ENCODE data around the gene CAPN8. TPM values are rescaled to one million over a fixed set of nuclear protein-coding genes. Genes with fewer than 3 reads are reported as not detected.

The CAPN8 gene
- total RNA-seq, 2 experiments from 2014 or later: not detected

- ATAC-seq (no peak), DNase-seq (no peak)
- intact Hi-C loops (cut with micrococcal nuclease): no loop called here
- no peak overlapping the region for H3K27ac Mint-ChIP-seq
- ChIA-PET CTCF (interaction anchor here (0.9 to 3.0 kb wide), 13 partner anchors 9 to 356 kb away, joined by 3 to 71 read pairs (median 4); no protein-coding TSS in a partner anchor), POLR2A (no interaction called here)
- H3K4me3 Mint-ChIP-seq: no peak overlapping the region
- H3K36me3 Mint-ChIP-seq (ENCODE audit: low read depth): no peaks in the 10 kb centered on the region
- H3K27me3 Mint-ChIP-seq: no peaks in the 10 kb centered on the region
- TF ChIP-seq CTCF (IDR thresholded peaks at IDR 0.05): no peak
- no peaks in the 10 kb centered on the region for H3K9me3 Mint-ChIP-seq
- peaks cover 7% of the 10 kb centered on the region for H3K4me1 Mint-ChIP-seq (ENCODE audit: low read depth)
Observed at GRCh38 chr1:223695014-223695548, 29.6 kb upstream of the CAPN8 start.

DNA sequence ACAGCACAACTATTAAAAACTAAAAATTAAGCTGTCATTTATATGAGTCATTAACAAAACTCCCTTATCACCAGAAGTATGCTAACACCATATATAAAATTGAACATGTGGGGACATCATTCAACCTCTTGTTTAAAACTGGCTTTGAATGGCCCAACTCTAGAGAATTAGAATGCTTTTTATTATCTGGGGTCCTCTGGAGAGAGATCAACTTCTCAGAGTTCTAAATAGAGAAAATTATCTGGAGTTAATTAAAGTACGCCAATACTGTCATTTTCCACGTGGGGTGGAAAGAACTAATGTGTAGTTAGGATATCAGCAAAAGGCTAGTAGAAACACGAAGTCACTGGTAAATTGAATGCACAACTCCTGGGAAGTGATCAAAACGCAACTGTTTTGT is 25.6 kb upstream of the CAPN8 start:
- H3K27ac Mint-ChIP-seq: no peak overlapping the region
- peaks cover 1% of the 10 kb centered on the region for H3K27me3 Mint-ChIP-seq
- POLR2A ChIA-PET: interaction anchor here (0.8 kb wide), 1 partner anchor 58 kb away, joined by 3 read pairs; no protein-coding TSS in a partner anchor
- DNase-seq (no peak), ATAC-seq (no peak)
- H3K9me3 Mint-ChIP-seq: no peaks in the 10 kb centered on the region
- TF ChIP-seq CTCF (IDR thresholded peaks at IDR 0.05): no peak
- no peaks in the 10 kb centered on the region for H3K36me3 Mint-ChIP-seq (ENCODE audit: low read depth)
- H3K4me3 Mint-ChIP-seq: no peak overlapping the region
- no peaks in the 10 kb centered on the region for H3K4me1 Mint-ChIP-seq (ENCODE audit: low read depth)
- intact Hi-C loops (cut with micrococcal nuclease): no loop called here
- CTCF ChIA-PET: interaction anchor here (1.1 to 1.3 kb wide), 2 partner anchors 58 to 558 kb away, joined by 3 to 4 read pairs; no protein-coding TSS in a partner anchor

GRCh38 chr1:223684488-223684792 is 18.9 kb upstream of the CAPN8 start:
- intact Hi-C loops (cut with micrococcal nuclease): loop anchor here (5.0 kb wide), 2 partner anchors 152 to 552 kb away; no protein-coding TSS in a partner anchor
- ATAC-seq (peak; percentile 20), DNase-seq (no peak)
- H3K27ac Mint-ChIP-seq: no peak overlapping the region
- H3K36me3 Mint-ChIP-seq (ENCODE audit: low read depth): no peaks in the 10 kb centered on the region
- ChIA-PET CTCF (interaction anchor here (0.7 to 3.7 kb wide), 13 partner anchors 11 to 561 kb away, joined by 3 to 26 read pairs (median 5); no protein-coding TSS in a partner anchor), POLR2A (no interaction called here)
- H3K4me1 Mint-ChIP-seq (ENCODE audit: low read depth): no peaks in the 10 kb centered on the region
- no peak overlapping the region for H3K4me3 Mint-ChIP-seq
- no peak for TF ChIP-seq CTCF (IDR thresholded peaks at IDR 0.05)
- peaks cover 3% of the 10 kb centered on the region for H3K27me3 Mint-ChIP-seq
- H3K9me3 Mint-ChIP-seq: no peaks in the 10 kb centered on the region

DNA sequence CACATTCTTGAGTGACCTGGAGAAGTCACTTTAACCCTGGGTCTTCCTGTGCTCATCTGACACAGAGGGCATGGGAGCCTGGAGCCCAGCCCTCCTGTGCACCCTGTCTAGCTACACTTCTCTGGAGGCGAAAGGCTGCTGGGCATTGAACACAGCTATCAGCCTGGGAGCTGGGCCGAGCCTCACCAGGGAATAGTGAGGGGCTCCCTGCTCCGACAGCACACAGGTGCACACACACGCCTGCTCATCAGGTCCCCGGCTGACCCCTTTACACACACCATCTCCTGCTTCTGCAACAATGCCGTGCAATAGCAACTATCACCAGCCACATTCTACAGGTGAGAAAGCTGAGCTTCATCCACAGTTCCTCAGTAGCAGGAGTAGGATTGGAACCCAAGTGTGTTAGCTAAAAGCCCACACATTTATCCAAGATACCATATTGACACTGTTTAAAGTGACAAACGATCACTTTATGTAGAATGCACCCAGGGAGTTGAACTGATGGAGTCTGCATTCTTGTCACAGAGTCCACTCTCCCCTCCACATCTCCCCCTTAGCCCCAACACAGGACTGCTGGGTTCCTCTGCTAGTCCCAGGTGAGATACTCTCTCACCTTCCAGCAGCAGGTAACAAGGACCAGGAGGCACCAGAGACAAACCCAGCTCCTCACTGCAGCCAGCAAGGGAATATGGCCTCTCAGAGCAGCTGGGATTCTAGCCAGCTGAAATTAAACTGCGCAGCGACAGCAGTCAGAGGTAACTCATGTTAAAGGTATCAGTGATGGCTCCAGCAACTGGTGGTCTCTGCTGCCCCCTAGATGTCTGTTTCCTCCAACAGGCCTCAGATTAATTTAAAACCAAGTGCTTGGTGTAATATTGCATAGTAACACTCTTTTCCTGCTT is 18.3 kb upstream of the CAPN8 start:
- peak; percentile 77 for ATAC-seq
- CTCF ChIA-PET: interaction anchor here (0.6 to 3.7 kb wide), 27 partner anchors 9 to 559 kb away, joined by 3 to 26 read pairs (median 4); no protein-coding TSS in a partner anchor

More for the DNA sequence above, 18.3 kb upstream of the CAPN8 start:
- peak; percentile 81 for DNase-seq
- TF ChIP-seq CTCF (IDR thresholded peaks at IDR 0.05): peak; percentile 68
- no peaks in the 10 kb centered on the region for H3K36me3 Mint-ChIP-seq (ENCODE audit: low read depth)
- POLR2A ChIA-PET: no interaction called here
- no peaks in the 10 kb centered on the region for H3K9me3 Mint-ChIP-seq
- peaks cover 3% of the 10 kb centered on the region for H3K27me3 Mint-ChIP-seq
- H3K27ac Mint-ChIP-seq: no peak overlapping the region
- intact Hi-C loops (cut with micrococcal nuclease): loop anchor here (5.0 kb wide), 2 partner anchors 152 to 552 kb away; no protein-coding TSS in a partner anchor
- H3K4me1 Mint-ChIP-seq (ENCODE audit: low read depth): no peaks in the 10 kb centered on the region
- H3K4me3 Mint-ChIP-seq: no peak overlapping the region
